ENCODE results near the gene RAI14.

The RAI14 gene

DNA sequence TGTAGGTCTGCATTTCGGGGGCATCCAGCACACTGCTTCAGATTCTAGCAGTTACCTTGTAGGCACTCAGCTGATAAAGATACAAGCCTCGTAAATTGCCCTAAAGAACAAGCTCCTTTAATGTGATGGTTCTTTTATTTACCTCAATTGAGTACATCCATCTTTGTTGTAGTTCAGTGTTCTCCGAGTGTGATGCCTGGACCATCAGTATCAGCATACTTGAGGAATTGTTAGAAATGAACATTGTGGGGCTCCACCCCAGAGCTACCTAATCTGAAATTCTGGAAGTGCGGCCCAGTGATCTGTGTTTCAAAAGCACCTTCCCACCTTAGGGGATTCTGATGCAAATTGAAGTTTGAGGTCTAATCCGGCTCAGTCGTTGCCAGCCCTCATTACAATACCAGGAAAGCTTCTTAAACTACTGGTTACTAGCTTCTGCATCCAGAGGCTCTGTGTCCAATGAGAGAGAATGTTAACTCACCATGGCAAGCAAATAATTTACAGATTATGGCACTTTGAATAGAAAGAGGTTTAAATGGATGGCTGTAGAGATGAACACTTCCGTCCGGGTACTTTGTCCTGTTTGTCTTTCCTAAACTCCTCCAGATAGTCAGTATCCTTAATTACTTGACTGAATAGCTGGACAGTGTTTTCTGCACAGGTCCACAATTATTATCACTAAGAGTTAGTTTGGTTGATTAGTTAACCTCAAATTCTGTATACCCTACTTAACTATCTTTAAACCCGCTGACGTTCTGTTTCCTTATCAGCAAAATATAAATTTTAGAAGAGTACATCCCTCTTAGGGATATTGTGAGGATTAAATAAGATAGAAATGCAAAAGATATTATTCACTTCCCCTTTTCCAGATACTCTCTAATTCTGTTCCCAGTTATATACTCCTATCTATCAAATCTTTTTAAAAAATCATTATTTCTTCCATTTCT is 47.9 kb downstream of the RAI14 start:
- DNase-seq (ENCODE audit: insufficient read length), result no peak
- no peak for FAIRE-seq
- TF ChIP-seq POLR2AphosphoS5 (IDR thresholded peaks at IDR 0.05; ENCODE audit: low read depth, low read length) (no peak), TAF1 (IDR thresholded peaks at IDR 0.05; ENCODE audit: borderline replicate concordance, low read depth, low read length) (no peak), POLR2A (IDR thresholded peaks at IDR 0.05; ENCODE audit: low read depth, low read length) (no peak)

DNA sequence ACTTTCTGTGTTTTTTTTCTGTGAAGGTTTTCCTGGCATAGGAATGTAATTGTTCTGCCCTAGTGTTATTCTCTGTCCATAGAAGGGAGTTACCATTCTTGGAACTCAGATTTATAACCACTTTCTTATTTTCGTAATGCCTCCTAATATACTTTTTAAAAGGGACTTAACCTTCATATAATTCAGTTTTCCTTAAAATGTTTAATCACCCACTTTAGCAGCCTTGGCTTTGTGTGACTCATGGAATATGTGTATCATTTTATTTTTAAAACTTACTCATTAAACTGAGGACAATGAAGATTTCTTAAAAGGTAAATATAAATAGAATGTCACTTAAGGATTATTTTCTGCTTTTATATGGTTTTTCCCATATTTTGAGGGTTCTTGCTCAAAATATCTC is 50.0 kb downstream of the RAI14 start:
- TF ChIP-seq POLR2A (IDR thresholded peaks at IDR 0.05; ENCODE audit: low read depth, low read length) (no peak), POLR2AphosphoS5 (IDR thresholded peaks at IDR 0.05; ENCODE audit: low read depth, low read length) (no peak), TAF1 (IDR thresholded peaks at IDR 0.05; ENCODE audit: borderline replicate concordance, low read depth, low read length) (no peak)
- FAIRE-seq, result no peak
- no peak for DNase-seq (ENCODE audit: insufficient read length)

DNA sequence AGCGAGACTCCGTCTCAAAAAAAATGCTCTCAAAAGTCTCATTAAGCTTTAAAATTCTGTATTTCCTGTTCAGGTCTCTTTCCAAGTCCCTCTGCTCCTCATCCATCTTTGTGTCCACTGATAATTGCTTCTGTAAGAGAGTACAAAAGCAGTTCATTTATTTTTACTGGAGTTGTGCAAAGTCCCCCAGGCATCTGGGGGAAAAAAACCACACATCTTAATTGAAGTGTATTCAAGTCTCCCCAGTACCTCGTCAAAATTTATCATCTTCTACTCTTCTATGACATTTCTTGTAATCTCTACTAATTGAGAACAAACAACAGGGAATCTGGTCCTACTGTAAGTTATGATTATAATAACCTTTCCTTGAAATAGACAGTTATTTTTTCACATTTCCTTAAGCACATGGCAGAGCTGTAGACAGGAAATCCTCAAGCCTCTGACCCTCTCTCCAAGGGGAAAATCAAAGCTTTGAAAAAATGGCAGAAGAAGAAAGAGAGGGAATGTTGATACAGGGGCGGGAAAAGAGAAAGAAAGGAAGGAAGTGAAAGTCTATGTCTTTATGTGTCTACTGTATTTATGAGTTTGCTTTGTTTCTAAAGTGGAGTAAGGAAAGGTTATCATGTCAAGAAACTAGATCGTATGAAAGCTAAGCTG is 51.5 kb downstream of the RAI14 start:
- FAIRE-seq (no peak), DNase-seq (ENCODE audit: insufficient read length) (no peak)
- TF ChIP-seq POLR2AphosphoS5 (IDR thresholded peaks at IDR 0.05; ENCODE audit: low read depth, low read length) (no peak), POLR2A (IDR thresholded peaks at IDR 0.05; ENCODE audit: low read depth, low read length) (no peak), TAF1 (IDR thresholded peaks at IDR 0.05; ENCODE audit: borderline replicate concordance, low read depth, low read length) (no peak)

DNA sequence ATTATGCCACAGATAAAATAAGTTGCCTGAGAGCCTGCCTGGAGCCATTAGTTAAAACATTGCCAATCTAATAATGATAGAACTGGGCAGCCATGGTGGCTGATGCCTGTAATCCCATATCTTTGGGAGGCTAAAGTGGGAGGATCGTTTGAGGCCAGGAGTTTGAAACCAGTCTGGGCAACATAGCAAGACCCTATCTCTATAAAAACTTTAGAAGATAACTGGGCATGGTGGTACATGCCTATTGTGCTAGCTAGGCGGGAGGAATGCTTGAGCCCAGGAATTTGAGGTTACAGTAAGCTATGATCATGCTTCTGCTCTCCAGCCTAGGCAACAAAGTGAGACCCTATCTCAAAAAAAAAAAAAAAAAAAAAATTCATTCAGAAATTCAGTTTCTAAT is 52.6 kb downstream of the RAI14 start:
- DNase-seq (ENCODE audit: insufficient read length) (no peak), FAIRE-seq (no peak)
- TF ChIP-seq POLR2A (IDR thresholded peaks at IDR 0.05; ENCODE audit: low read depth, low read length) (no peak), TAF1 (IDR thresholded peaks at IDR 0.05; ENCODE audit: borderline replicate concordance, low read depth, low read length) (no peak), POLR2AphosphoS5 (IDR thresholded peaks at IDR 0.05; ENCODE audit: low read depth, low read length) (no peak)

DNA sequence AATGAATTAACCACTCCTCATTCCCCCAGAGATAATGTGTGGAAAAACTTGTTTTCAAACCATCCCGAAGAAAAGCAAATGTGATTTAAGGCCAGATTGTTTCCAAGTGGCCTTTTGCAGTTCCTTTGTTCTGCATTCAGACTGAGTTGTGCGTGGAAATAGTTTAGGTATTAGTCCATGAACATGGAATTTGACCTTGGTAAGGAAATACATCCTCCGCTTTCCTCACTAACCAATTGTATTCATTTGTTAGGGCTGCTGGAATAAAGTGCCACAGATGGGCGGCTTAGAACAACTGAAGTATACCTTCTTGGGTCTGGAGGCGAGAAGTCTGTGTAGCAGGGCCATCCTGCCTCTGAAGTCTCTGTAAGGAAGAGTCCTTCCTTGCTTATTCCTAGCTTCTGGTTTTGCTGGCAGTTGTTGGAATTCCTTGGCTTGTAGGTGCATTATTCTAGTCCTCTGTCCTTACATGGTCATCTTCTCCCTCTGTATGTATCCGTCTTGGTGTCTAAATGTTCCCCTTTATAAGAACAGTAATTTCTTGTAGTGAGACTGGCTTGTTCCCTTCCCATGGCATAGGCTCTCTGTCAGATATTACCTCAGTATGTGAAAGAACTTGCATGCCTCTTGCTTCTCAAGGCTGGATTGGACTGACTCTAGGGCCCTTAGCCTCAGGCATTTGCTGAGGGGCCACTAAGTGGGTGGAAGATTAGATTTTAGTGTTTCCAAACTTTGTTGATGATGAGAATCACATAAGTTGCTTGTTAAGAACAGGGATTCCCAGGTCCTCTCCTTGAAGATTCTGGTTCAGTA is 53.9 kb downstream of the RAI14 start:
- TF ChIP-seq POLR2AphosphoS5 (IDR thresholded peaks at IDR 0.05; ENCODE audit: low read depth, low read length), result no peak
- TF ChIP-seq POLR2A (IDR thresholded peaks at IDR 0.05; ENCODE audit: low read depth, low read length), result no peak
- no peak for TF ChIP-seq TAF1 (IDR thresholded peaks at IDR 0.05; ENCODE audit: borderline replicate concordance, low read depth, low read length)
- DNase-seq (ENCODE audit: insufficient read length) (no peak), FAIRE-seq (no peak)

DNA sequence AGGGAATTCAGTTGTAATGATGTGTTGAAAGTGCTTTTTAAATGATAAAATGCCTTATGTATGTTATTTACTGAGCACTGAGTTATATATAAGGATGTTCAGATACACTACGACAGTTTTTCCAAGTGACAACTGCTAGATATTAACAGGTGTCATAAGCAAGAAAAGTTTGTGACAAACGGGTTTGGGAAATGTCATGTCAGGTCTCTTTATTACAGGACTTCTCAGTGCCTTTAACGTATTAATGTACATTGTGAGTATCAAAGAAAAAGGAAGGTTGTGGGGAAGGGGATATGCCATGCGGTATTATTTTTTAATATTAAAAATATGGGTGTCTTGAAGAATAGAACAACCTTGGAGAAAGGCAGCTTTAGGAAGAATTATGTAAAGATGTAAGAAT is 56.4 kb downstream of the RAI14 start:
- no peak for DNase-seq (ENCODE audit: insufficient read length)
- FAIRE-seq, result no peak
- TF ChIP-seq POLR2AphosphoS5 (IDR thresholded peaks at IDR 0.05; ENCODE audit: low read depth, low read length) (no peak), POLR2A (IDR thresholded peaks at IDR 0.05; ENCODE audit: low read depth, low read length) (no peak), TAF1 (IDR thresholded peaks at IDR 0.05; ENCODE audit: borderline replicate concordance, low read depth, low read length) (no peak)

DNA sequence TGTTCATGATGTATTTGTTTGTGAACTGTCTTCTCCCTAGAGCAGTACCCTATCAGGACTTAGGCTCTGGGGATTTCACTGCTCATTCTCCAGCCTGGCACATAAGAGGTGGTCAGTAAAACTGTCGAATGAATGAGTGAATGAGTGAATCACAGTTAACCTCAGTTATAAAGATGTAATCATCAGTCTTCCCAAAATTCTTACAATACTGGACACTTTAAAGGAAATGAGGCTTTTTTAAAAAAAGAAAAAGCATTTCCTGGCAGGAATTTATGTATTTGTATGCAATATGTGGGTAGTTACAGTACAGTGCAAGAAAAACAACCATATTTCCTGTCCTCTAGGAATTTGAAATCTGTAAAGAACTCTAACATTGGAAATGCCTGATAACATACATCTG is 59.6 kb downstream of the RAI14 start:
- DNase-seq (ENCODE audit: insufficient read length) (no peak), FAIRE-seq (no peak)
- TF ChIP-seq POLR2A (IDR thresholded peaks at IDR 0.05; ENCODE audit: low read depth, low read length) (no peak), TAF1 (IDR thresholded peaks at IDR 0.05; ENCODE audit: borderline replicate concordance, low read depth, low read length) (no peak), POLR2AphosphoS5 (IDR thresholded peaks at IDR 0.05; ENCODE audit: low read depth, low read length) (no peak)

DNA sequence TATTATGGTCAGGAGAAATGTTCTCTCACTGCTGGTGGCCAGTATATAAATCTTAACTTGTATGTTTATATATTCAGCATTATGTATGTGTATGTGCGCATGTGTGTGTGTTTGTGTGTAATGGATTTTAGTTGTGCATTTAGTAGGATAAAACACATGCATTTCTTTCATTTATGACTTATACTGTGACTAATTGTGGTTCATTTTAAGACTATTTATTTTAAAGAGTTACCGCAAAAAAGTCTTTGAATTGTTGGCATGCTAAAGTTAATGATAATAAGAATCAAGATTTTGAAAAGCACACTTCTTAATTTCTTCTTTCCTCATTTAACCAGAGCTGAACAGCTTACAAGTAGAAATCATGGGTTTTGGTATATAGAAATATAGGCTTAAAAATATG is 60.9 kb downstream of the RAI14 start:
- no peak for TF ChIP-seq POLR2A (IDR thresholded peaks at IDR 0.05; ENCODE audit: low read depth, low read length)
- no peak for TF ChIP-seq POLR2AphosphoS5 (IDR thresholded peaks at IDR 0.05; ENCODE audit: low read depth, low read length)
- TF ChIP-seq TAF1 (IDR thresholded peaks at IDR 0.05; ENCODE audit: borderline replicate concordance, low read depth, low read length), result no peak
- DNase-seq (ENCODE audit: insufficient read length), result no peak
- FAIRE-seq, result no peak

DNA sequence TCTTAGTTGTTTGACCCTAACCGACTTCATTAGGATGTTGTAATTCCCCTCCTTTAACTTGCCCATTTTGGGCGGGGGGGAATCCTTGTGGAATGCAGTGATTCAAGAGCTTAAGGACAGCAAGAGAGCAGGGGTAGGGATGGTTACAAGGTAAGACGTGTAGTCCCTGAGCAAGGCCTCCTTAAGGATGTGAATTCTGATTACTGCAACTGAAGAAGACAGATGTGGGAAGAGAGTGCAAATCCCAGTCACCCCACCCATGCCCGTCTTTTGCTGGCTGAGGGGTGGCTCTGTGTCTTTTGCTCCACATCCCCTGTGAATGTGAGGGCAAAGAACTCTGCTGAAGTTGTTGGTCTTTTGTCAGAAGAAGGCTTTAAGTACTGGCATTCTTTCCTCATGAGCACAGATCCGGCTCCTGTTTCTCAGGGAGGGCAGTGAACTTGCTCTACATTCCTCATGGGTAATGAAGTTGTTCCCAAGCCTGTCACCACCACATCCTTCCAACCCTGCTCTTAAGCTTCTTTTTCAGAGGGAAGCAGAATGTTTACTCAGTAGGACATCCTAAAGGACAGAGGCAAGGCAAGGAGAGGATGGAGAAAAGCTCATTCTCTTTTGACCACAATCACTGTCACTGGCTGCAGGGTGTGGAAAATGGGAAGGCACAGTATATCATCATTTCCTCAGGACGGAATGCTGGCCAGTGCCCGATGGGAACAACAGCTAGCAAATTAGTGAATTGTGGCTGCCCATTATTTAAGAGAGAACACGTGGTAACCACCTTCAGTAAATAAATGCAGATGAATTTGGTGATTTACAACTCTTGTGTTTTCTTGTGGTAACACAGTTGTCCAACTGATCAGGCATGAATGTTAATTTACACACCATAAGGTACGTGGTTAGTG is 61.5 kb downstream of the RAI14 start:
- no peak for DNase-seq (ENCODE audit: insufficient read length)
- no peak for TF ChIP-seq TAF1 (IDR thresholded peaks at IDR 0.05; ENCODE audit: borderline replicate concordance, low read depth, low read length)
- no peak for TF ChIP-seq POLR2A (IDR thresholded peaks at IDR 0.05; ENCODE audit: low read depth, low read length)
- TF ChIP-seq POLR2AphosphoS5 (IDR thresholded peaks at IDR 0.05; ENCODE audit: low read depth, low read length), result no peak
- no peak for FAIRE-seq

DNA sequence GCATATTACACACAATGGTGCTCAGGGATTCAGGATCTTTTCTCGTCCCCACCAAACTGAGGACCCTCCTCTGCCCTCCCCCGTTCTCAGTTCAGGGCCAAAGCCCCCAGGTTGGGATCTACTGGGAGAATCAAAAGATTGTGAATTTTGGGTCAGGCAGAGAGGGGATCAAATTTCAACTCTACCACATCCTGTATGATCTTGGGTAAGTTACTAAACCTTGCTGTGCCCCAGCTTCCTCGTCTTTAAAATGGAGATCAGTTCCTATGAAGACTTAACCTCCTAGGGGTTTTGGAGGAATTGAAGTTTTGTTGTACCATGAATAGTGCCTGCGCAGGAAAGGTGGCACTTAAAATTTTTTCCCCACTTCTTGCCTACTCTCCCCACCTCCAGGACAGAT is 62.4 kb downstream of the RAI14 start:
- no peak for DNase-seq (ENCODE audit: insufficient read length)
- no peak for FAIRE-seq
- no peak for TF ChIP-seq POLR2A (IDR thresholded peaks at IDR 0.05; ENCODE audit: low read depth, low read length)
- TF ChIP-seq POLR2AphosphoS5 (IDR thresholded peaks at IDR 0.05; ENCODE audit: low read depth, low read length), result no peak
- no peak for TF ChIP-seq TAF1 (IDR thresholded peaks at IDR 0.05; ENCODE audit: borderline replicate concordance, low read depth, low read length)

Data from GM12892 (cell line).